K562 (cell line): ENCODE measurements around the gene PARP4. TPM values are rescaled to one million over a fixed set of nuclear protein-coding genes. Genes with fewer than 3 reads are reported as not detected.

Source experiments
- ATAC-seq: fragments of 200-7000 bp; cut with Tn5 transposase; 3 replicates; pipeline ENCODE4 v1.9.1; 2020; ENCODE audit warnings: moderate library complexity
- BruUV-seq: library from RNA; stranded (reverse); fragments of 400-500 nt; replicated peaks from 2 replicates; lab custom pipeline; 2021; lab: Mats Ljungman, UMichigan
- CTCF ChIA-PET: fragments of 300-600 bp; formaldehyde crosslinking; extraction: SDS; loops from one replicate; lab custom pipeline; 2021; ENCODE audit warnings: low intra/inter-chr PET ratio; lab: Yijun Ruan, JAX
- POLR2A ChIA-PET: fragments of 300-600, 350-650 bp; sonication (Branson Sonifier 250); formaldehyde crosslinking; extraction: SDS; loops from one replicate; lab custom pipeline; 2021; ENCODE audit warnings: antibody characterized with exemption, inconsistent platforms; lab: Yijun Ruan, JAX
- DNase-seq, 4 experiments: peaks; one replicate each; pipeline versions ENCODE4 v3.0.0 to v3.0.0-alpha.2; 2011 to 2018; ENCODE audit warnings: low spot score in 3 of 4, mixed read lengths in 3 of 4; ENCODE audit errors: extremely low read depth in 1 of 4
- FAIRE-seq: peaks from 2 replicates; lab custom pipeline; 2011; peaks lifted over from hg19 to GRCh38; lab: Jason Lieb, UNC
- H2AFZ ChIP-seq: 2 replicates; pipeline ENCODE4 v1.6.0; 2011; ENCODE audit warnings: low read depth, low read length, control low read depth, inconsistent platforms
- H3K27ac ChIP-seq: fragments of 200-600 bp; 3 replicates; pipeline ENCODE4 v1.8.0; 2011; ENCODE audit warnings: low read depth, mild to moderate bottlenecking, control low read depth, inconsistent platforms, low read length, moderate library complexity, mixed read lengths; ENCODE audit errors: extremely low read depth
- H3K27me3 ChIP-seq, 2 experiments: fragments of 300-600 bp in 1 of 2; 2 replicates in 1 of 2; 3 replicates in 1 of 2; pipeline versions ENCODE4 v1.6.0 to v1.8.0; 2011; ENCODE audit warnings: inconsistent platforms in 2 of 2, low read length in 2 of 2, mild to moderate bottlenecking in 1 of 2, mixed read lengths in 1 of 2, moderate library complexity in 1 of 2; ENCODE audit not compliant: control insufficient read depth in 2 of 2, insufficient read depth in 2 of 2
- H3K36me3 ChIP-seq: fragments of 300-600 bp; 3 replicates; pipeline ENCODE4 v1.8.0; 2011; ENCODE audit warnings: mild to moderate bottlenecking, low read length, inconsistent platforms; ENCODE audit not compliant: control insufficient read depth, insufficient read depth
- H3K4me1 ChIP-seq, 2 experiments: fragments of 200-600 bp in 1 of 2; replicated peaks in 1 of 2; 2 replicates in 1 of 2; 3 replicates in 1 of 2; pipeline versions ENCODE4 v1.5.1 to v1.8.0; 2011; ENCODE audit warnings: inconsistent platforms in 2 of 2, low read length in 2 of 2, mild to moderate bottlenecking in 1 of 2, mixed read lengths in 1 of 2, moderate library complexity in 1 of 2; ENCODE audit not compliant: control insufficient read depth in 2 of 2, insufficient read depth in 2 of 2
- H3K4me2 ChIP-seq: 2 replicates; pipeline ENCODE4 v1.6.1; 2011; ENCODE audit warnings: low read length, control low read depth, inconsistent platforms, mixed read lengths; ENCODE audit not compliant: insufficient read depth
- H3K4me3 ChIP-seq: fragments of 200-600 bp; sonication (generic), shearing (Covaris generic); 2 replicates; pipeline ENCODE4 v1.5.1; 2016; ENCODE audit warnings: control low read depth, inconsistent platforms
- H3K79me2 ChIP-seq: fragments of 200-600 bp; 3 replicates; pipeline ENCODE4 v1.8.0; 2011; ENCODE audit warnings: low read length, inconsistent platforms; ENCODE audit not compliant: control insufficient read depth, insufficient read depth
- H3K9ac ChIP-seq, 2 experiments: 2 replicates each; pipeline versions ENCODE4 v1.6.0 to v1.6.1; 2011; ENCODE audit warnings: low read depth in 2 of 2, low read length in 2 of 2, control low read depth in 1 of 2, inconsistent platforms in 1 of 2, mild to moderate bottlenecking in 1 of 2, mixed read lengths in 1 of 2; ENCODE audit not compliant: insufficient read depth in 1 of 2
- H3K9me1 ChIP-seq: one replicate; pipeline ENCODE4 v1.6.0; 2011; ENCODE audit warnings: inconsistent platforms, mild to moderate bottlenecking, low read length, moderate library complexity; ENCODE audit not compliant: control insufficient read depth, insufficient read depth
- H3K9me3 ChIP-seq: replicated peaks from 2 replicates; pipeline ENCODE4 v1.5.1; 2011; ENCODE audit warnings: low read depth, low read length, inconsistent platforms; ENCODE audit not compliant: control insufficient read depth, insufficient read depth
- H4K20me1 ChIP-seq: replicated peaks from 2 replicates; pipeline ENCODE4 v1.6.1; 2011; ENCODE audit warnings: low read length, inconsistent platforms, mixed read lengths; ENCODE audit not compliant: control insufficient read depth, insufficient read depth
- DDX20 ChIP-seq: fragments of 450-650 bp; IDR thresholded peaks from 2 replicates; pipeline ENCODE4 v1.6.1; 2016; ENCODE audit warnings: missing genetic modification characterization, low read depth, mild to moderate bottlenecking, missing compliant biosample characterization, moderate library complexity
- FIP1L1 ChIP-seq: fragments of 200-400 bp; formaldehyde crosslinking; IDR thresholded peaks from 2 replicates; pipeline ENCODE4 v1.6.1; 2018; ENCODE audit warnings: mild to moderate bottlenecking, low read depth, low read length; ENCODE audit not compliant: poor library complexity, severe bottlenecking
- GABPB1 ChIP-seq: sonication (generic); formaldehyde crosslinking; IDR thresholded peaks from 2 replicates; pipeline ENCODE4 v1.8.0; 2022; ENCODE audit warnings: mild to moderate bottlenecking, missing genetic modification reagents
- JUNB ChIP-seq: fragments of 450-650 bp; formaldehyde crosslinking; conservative IDR thresholded peaks from 2 replicates; pipeline ENCODE4 v1.4.0; 2020; ENCODE audit warnings: mild to moderate bottlenecking
- KLF6 ChIP-seq: fragments of 250-450 bp; sonication (Bioruptor Pico); IDR thresholded peaks from 2 replicates; pipeline ENCODE4 v1.4.0; 2020; ENCODE audit warnings: mild to moderate bottlenecking, moderate library complexity, borderline replicate concordance
- MTA1 ChIP-seq: fragments of 450-650 bp; IDR thresholded peaks from 2 replicates; pipeline ENCODE4 v1.6.1; 2017; ENCODE audit warnings: borderline replicate concordance
- ZBTB40 ChIP-seq, 2 experiments: fragments of 450-650 bp in 1 of 2; sonication (generic) in 1 of 2; formaldehyde crosslinking in 1 of 2; IDR thresholded peaks; 2 replicates each; pipeline versions ENCODE4 v1.7.1 to v1.9.0; 2016 to 2022; ENCODE audit warnings: inconsistent platforms in 1 of 2, mild to moderate bottlenecking in 1 of 2, missing genetic modification reagents in 1 of 2
- WGBS: fragments of 100-300 bp; shearing (Covaris generic); methylation state at CpG from one replicate; pipeline ENCODE4 v1.1.6; 2016; ENCODE audit warnings: low coverage, mixed read lengths; ENCODE audit not compliant: insufficient coverage; ENCODE audit errors: missing lambda C conversion rate; 5-methylcytosine and 5-hydroxymethylcytosine counted together
- in situ Hi-C: fragments of 300-500 bp; cut with MboI; formaldehyde crosslinking; loops from 4 replicates; pipeline ENCODE4 v1.15.0; 2018; ENCODE audit warnings: inconsistent platforms, mixed read lengths
- intact Hi-C: fragments of 100-400 bp; cut with micrococcal nuclease; formaldehyde crosslinking; loops from 2 replicates; pipeline ENCODE4 v1.14.2; 2022
- polyA plus RNA-seq, 8 experiments: library from polyadenylated mRNA; depleted of rRNA in 4 of 8; stranded (reverse) in 5 of 8; unstranded in 3 of 8; fragments of >200 nt; fragmentation: Nextera tagmentation in 2 of 8; fragmentation: Illumina TruSeq in 1 of 8; extraction: Ambion mirVana in 2 of 8; extraction: Trizol in 1 of 8; gene quantifications; 2 replicates each; pipeline versions ENCODE4 v1.2.1 to v1.2.3, GENCODE V29; 2011 to 2014; ENCODE audit warnings: inconsistent platforms in 1 of 8, missing spikeins in 1 of 8
- total RNA-seq, 7 experiments: library from RNA; depleted of rRNA in 6 of 7; stranded (reverse); fragments of >200 nt in 6 of 7; fragmentation: Illumina TruSeq in 2 of 7; extraction: Trizol in 2 of 7; gene quantifications; 2 replicates each; pipeline versions ENCODE4 v1.2.1 to v1.2.3, GENCODE V29; 2011 to 2021; ENCODE audit warnings: low replicate concordance in 1 of 7

Gene PARP4
- total and polyA plus RNA-seq, 9 of the 15 experiments (the other 6 are each of a cell fraction or from before 2014, with no cell fraction given), result 6.3 to 26.3 (median 18.8) TPM

GRCh38 chr13:24406524-24406923 lies 106.1 kb downstream of the PARP4 start:
- WGBS, result 0% methylated on average over 4 of the region's 4 CpGs
- Histone ChIP-seq H3K4me2 (no peak overlapping the region), H3K79me2 (no peaks in the 10 kb centered on the region), H3K9ac (no peak overlapping the region), H3K9me1 (no peaks in the 10 kb centered on the region), H3K27ac (no peak overlapping the region), H3K4me3 (no peak overlapping the region), H2AFZ (no peak overlapping the region), H4K20me1 (no peaks in the 10 kb centered on the region), H3K4me1 (no peaks in the 10 kb centered on the region), H3K9me3 (no peaks in the 10 kb centered on the region), H3K27me3 (no peaks in the 10 kb centered on the region), H3K36me3 (no peaks in the 10 kb centered on the region)
- BruUV-seq, result no TSS peak
- DNase-seq (no peak), FAIRE-seq (no peak), ATAC-seq (no peak)
- TF ChIP-seq GABPB1 (CRISPR knock-in tag) (no peak), DDX20 (no peak), MTA1 (no peak)
- ChIA-PET POLR2A (no interaction called here), CTCF (no interaction called here)
- in situ Hi-C loops, result no loop called here
- intact Hi-C loops, result no loop called here

- CTCF ChIA-PET, result no interaction called here
- TF ChIP-seq JUNB (CRISPR knock-in tag) (no peak), KLF6 (no peak), FIP1L1 (no peak), ZBTB40 (IDR thresholded peaks at IDR 0.05) (no peak), ZBTB40 (CRISPR knock-in tag; IDR thresholded peaks at IDR 0.05) (no peak)
Measured at GRCh38 chr13:24396821-24397220, 115.8 kb downstream of the PARP4 start.

More at GRCh38 chr13:24396821-24397220, 115.8 kb downstream of the PARP4 start:
- Histone ChIP-seq H3K9ac (no peak overlapping the region), H4K20me1 (no peaks in the 10 kb centered on the region), H3K9me3 (0 out of 2 replicates have a peak, but pooled peaks cover 2% of the 10 kb centered on the region), H3K79me2 (no peaks in the 10 kb centered on the region), H3K9me1 (no peaks in the 10 kb centered on the region), H3K4me3 (no peak overlapping the region), H3K27ac (no peak overlapping the region), H2AFZ (no peak overlapping the region), H3K27me3 (no peaks in the 10 kb centered on the region), H3K4me1 (no peaks in the 10 kb centered on the region), H3K4me2 (no peak overlapping the region), H3K36me3 (no peaks in the 10 kb centered on the region)
- BruUV-seq, result no TSS peak
- intact Hi-C loops (no loop called here), in situ Hi-C loops (no loop called here)
- WGBS, result 0% methylated on average over 2 of the region's 2 CpGs
- POLR2A ChIA-PET, result no interaction called here
- ATAC-seq, result no peak
- no peak for FAIRE-seq
- DNase-seq, result no peak
